NB4 (cell line): ENCODE measurements around the gene CABCOCO1.

Source experiments
- DNase-seq: peaks from one replicate; pipeline ENCODE4 v3.0.0; 2010; ENCODE audit warnings: low read depth
- H3K4me3 ChIP-seq: one replicate; pipeline ENCODE4 v1.5.1; 2011; ENCODE audit warnings: mild to moderate bottlenecking, low read depth, low read length, moderate library complexity
- CTCF ChIP-seq: IDR thresholded peaks from one replicate; pipeline ENCODE4 v1.5.1; 2012; ENCODE audit warnings: low read depth, low read length
- MYC ChIP-seq: IDR thresholded peaks from 2 replicates; pipeline ENCODE4 v1.6.1; 2011; ENCODE audit warnings: low read depth, low read length
- POLR2A ChIP-seq: IDR thresholded peaks from 2 replicates; pipeline ENCODE4 v1.6.1; 2011; ENCODE audit warnings: mild to moderate bottlenecking; ENCODE audit not compliant: insufficient read length; ENCODE audit errors: extremely low read depth
- TF ChIP-seq, protein P1 (sequence below): IDR thresholded peaks from 2 replicates; pipeline ENCODE4 v1.6.1; 2011; ENCODE audit warnings: low read depth, low read length

CABCOCO1 gene

DNA sequence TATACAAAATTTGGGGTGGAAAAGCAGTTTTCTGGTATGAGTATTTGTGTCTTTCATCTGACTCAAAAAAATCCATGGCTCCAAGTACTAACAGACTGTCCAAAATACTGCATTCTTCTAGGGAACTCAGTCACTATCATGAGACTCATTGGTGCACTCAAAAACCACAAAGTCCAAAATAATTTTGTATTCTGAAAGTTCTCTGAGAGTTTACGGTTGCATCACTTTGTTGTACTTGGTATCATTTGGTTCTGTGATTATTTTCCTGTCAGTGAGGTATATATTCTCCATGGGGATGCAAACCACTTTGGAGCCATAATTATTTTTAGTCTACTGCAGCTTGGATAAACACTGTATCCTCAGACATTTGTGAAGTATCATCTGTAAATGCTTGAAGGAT is 28.0 kb upstream of the CABCOCO1 start:
- H3K4me3 ChIP-seq: no peak overlapping the region
- DNase-seq: no peak
- TF ChIP-seq, protein P1, sequence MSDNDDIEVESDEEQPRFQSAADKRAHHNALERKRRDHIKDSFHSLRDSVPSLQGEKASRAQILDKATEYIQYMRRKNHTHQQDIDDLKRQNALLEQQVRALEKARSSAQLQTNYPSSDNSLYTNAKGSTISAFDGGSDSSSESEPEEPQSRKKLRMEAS: no peak

DNA sequence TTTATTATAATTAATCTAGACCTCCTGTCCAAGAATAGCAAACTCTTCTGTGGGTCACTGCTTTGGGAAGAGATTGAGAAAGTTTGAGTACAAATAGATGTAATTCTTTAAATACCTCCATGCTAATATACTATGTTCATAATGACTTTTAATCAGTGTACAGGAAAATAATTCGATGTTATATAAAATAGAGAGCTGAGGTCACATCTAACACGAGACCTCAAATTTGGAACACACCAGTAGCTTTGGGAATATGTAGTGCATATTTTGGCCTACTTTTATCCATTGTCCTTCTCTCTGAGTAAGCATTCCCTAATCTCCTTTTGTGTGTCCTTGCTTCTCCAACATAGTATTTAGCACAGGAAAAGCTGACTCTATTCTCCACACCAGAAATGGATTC is 27.3 kb upstream of the CABCOCO1 start:
- no peak for DNase-seq

DNA sequence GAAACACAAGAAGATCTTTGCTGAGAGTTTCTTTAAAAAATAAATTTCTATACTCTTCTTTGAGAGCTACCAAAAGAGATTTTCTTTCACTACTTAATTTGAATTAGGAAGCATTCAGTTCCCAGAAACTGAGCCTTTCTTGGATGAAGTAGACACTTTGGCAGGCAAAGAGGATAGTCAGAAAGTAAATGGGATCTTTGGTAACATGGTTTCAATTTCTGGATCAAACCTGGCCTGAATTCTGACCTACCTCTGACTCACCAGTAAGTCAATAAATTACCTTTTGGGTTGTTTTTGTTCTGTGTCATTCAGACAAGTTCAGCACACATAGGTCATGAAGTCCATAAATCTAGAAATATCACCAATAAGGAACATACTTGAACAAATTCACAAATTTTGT is 26.8 kb upstream of the CABCOCO1 start:
- no peak for DNase-seq
- H3K4me3 ChIP-seq: no peak overlapping the region
- TF ChIP-seq, protein P1: no peak
- no peak for TF ChIP-seq CTCF
- no peak for TF ChIP-seq MYC
- no peak for TF ChIP-seq POLR2A

More for the DNA sequence above, 27.3 kb upstream of the CABCOCO1 start:
- TF ChIP-seq MYC (no peak), CTCF (no peak), POLR2A (no peak)
- TF ChIP-seq, protein P1: no peak
- H3K4me3 ChIP-seq: no peak overlapping the region

- H3K4me3 ChIP-seq: no peak overlapping the region
- TF ChIP-seq CTCF (no peak), MYC (no peak), POLR2A (no peak)
- TF ChIP-seq, protein P1: no peak
- no peak for DNase-seq
Measured at GRCh38 chr10:61639952-61640351, 22.8 kb upstream of the CABCOCO1 start.

GRCh38 chr10:61640856-61641255 is 21.9 kb upstream of the CABCOCO1 start:
- no peak overlapping the region for H3K4me3 ChIP-seq
- TF ChIP-seq, protein P1: no peak
- TF ChIP-seq CTCF (no peak), POLR2A (no peak), MYC (no peak)
- DNase-seq: no peak

DNA sequence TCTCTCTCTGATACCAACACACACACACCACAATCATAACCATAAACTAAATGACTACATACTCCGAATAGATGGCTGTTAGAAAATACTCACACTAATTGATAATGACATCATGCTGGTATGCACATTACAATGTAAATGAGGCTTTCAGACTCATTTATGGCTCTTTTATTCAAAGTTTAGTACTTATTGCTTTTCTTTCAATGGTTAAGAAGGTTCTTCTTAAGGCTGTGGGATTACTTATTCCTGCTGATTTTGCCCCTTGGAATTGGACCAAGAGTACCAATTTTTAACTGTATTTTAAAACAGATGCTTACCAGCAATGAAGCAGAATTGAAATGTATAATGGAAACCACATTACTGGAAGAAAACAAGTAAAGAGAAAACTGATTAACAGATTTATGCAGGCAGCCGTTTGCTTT is 20.6 kb upstream of the CABCOCO1 start:
- DNase-seq: no peak
- H3K4me3 ChIP-seq: no peak overlapping the region
- TF ChIP-seq, protein P1: no peak
- TF ChIP-seq CTCF: no peak
- TF ChIP-seq POLR2A: no peak
- no peak for TF ChIP-seq MYC
